C4-2B (cell line): Measurements from ENCODE around the gene XPNPEP2.

Experiments used
- H3K27ac ChIP-seq: fragments of 450-650 bp; 2 replicates; pipeline ENCODE4 v1.5.1; 2017
- ZFX ChIP-seq: fragments of 450-650 bp; IDR thresholded peaks from 2 replicates; pipeline ENCODE4 v1.6.1; 2017
- TF ChIP-seq, protein P1 (sequence below): fragments of 450-650 bp; conservative IDR thresholded peaks from 2 replicates; pipeline ENCODE4 v1.5.1; 2017; ENCODE audit warnings: mild to moderate bottlenecking

XPNPEP2 gene

DNA sequence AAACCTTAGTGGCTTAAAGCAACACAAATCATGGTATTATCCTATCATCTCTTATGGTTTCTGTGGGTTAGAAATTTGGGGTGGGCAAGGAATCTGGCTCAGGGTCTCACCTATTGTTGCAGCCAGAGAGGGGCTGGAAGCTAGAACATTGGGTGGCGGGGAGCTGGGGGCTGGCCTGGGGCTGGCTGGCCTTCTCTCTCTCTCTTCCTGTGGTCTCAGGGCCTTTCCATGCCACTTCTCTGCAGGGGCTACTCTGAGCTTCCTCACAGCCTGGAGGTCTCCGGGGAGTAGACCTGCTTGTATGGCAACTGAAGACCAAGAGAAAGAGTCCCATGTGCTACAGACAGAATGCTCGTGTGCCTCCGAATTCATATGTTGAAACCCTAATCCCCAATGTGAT lies 10.7 kb upstream of the XPNPEP2 start:
- no peak for TF ChIP-seq ZFX
- TF ChIP-seq, protein P1, sequence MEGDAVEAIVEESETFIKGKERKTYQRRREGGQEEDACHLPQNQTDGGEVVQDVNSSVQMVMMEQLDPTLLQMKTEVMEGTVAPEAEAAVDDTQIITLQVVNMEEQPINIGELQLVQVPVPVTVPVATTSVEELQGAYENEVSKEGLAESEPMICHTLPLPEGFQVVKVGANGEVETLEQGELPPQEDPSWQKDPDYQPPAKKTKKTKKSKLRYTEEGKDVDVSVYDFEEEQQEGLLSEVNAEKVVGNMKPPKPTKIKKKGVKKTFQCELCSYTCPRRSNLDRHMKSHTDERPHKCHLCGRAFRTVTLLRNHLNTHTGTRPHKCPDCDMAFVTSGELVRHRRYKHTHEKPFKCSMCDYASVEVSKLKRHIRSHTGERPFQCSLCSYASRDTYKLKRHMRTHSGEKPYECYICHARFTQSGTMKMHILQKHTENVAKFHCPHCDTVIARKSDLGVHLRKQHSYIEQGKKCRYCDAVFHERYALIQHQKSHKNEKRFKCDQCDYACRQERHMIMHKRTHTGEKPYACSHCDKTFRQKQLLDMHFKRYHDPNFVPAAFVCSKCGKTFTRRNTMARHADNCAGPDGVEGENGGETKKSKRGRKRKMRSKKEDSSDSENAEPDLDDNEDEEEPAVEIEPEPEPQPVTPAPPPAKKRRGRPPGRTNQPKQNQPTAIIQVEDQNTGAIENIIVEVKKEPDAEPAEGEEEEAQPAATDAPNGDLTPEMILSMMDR, result no peak
- H3K27ac ChIP-seq, result no peak overlapping the region

GRCh38 chrX:129731228-129731627 lies 7.6 kb upstream of the XPNPEP2 start:
- H3K27ac ChIP-seq, result no peak overlapping the region
- TF ChIP-seq, protein P1, result no peak
- no peak for TF ChIP-seq ZFX

DNA sequence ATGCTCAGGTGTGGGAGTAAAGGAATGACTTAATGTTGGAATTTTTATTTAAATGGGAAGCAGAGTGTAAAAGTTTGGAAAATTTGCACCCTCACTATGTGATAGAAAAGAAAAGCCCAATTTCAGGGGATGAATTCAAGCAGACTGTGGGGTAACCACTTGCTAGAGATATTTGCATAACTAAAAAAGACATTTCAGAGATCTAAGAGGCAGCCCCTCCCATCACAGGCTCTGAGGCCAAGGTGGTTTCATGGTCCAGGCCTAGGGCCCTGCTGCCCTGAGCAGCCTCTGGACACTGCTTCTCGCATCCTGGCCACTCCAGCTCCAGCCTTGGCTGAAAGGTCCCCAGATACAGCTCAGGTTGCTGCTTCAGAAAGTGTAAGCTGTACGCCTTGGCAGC lies 5.9 kb upstream of the XPNPEP2 start:
- no peak for TF ChIP-seq ZFX
- TF ChIP-seq, protein P1, result no peak
- no peak overlapping the region for H3K27ac ChIP-seq

GRCh38 chrX:129733335-129733734 lies 5.4 kb upstream of the XPNPEP2 start:
- H3K27ac ChIP-seq, result no peak overlapping the region
- TF ChIP-seq, protein P1, result no peak
- no peak for TF ChIP-seq ZFX

DNA sequence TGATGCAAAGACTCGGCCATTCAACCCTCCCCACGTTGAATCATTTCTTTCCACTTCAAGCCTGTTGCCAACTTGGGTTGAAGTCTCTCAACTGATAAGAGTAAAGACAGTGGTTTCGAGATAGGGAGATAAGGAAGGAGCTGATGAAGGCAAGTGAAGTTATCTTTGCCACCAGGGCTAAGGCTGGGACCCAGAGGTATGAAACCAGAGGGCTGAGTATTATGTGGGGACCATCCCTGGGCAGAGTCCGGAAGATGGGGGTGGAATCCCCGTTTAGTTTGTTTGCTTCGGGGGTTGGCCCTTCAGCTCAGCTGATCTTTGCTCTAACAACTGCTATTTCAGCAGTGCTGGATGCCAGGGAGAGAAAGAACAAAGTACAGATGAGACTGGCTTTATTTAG lies 2.3 kb upstream of the XPNPEP2 start:
- no peak overlapping the region for H3K27ac ChIP-seq
- no peak for TF ChIP-seq ZFX
- TF ChIP-seq, protein P1, result no peak

DNA sequence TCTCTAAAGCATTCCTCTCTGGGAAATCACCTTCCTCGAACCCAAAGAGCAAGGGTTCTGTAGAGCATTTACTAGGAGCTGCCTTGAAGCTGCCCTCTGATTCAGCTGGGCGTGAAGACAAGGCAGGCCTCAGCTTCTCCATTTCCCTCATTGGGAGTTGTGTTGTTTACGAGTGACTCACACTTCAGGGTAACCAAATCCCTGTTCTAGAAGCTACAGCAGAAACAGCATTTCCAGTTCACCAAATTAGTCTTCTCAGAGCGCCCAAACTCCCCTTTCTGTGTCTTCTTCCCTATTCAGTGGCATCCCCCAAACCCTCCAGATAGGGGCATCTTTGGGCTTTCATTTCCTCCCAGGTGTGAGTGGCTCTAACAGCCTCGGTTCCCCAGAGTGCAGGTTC lies 863 bp upstream of the XPNPEP2 start:
- H3K27ac ChIP-seq, result no peak overlapping the region

GRCh38 chrX:129739578-129739977 lies 799 bp downstream of the XPNPEP2 start:
- TF ChIP-seq, protein P1, result no peak
- no peak for TF ChIP-seq ZFX
- no peak overlapping the region for H3K27ac ChIP-seq

More for the DNA sequence above, 863 bp upstream of the XPNPEP2 start:
- TF ChIP-seq, protein P1, result no peak
- TF ChIP-seq ZFX, result no peak
